ENCODE measurements around the gene INSC.

INSC gene

DNA sequence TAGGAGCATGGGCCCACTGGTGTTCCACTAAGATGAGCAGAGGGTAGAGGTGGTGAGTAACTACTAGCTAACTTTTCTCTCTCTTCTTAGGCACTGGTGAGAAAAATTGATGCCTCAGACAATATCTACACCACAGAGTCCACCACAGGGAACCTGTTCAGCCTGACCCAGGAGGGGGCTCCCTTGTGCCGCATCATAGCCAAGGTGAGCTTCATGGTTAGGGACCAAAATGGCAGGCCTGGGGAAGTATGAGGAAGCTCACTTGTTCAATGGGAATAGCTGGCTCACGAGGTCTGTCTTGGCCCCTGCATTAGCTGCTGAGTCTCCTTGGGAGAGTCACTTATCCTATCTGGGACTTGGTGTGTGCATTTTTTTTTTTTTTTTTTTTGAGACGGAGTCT is 75.9 kb downstream of the INSC start:
- no peak for DNase-seq

- no peak for DNase-seq
These were observed 77.4 kb downstream of the INSC start for GRCh38 chr11:15192005-15192556.

DNA sequence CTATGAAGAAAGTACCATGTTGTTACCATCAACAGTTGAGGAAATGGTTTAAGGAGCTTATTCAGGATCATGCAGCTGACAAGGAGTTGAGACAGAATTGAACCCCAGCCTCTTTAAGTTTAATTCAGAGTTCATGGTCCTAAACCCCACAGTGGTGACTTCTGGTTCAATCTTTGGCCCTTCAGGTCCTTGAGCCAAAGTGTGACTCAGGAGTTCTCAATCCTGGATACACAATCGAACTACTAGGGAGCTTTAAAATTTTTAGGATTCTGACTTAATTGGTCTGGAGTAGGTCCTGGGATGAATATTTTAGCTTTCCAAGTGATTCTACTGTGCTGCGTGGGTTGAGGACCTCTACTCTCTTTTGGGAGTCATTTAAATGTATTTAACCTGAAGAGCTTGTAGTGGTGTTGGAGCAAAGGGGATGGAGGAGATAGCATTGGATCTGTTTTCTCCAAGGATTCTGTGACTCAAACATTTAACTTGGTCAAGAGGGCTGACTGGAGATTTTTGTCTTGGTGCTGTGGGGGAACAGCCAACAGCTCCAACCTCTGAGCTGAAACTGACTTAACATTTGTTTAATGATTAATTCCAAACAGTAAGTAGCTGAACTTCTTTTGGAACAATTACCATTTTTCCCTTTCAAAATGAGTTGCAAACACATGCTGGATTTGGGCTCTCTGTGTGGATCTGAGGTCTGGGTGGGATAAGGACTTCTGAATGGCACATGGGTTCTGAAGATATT is 80.1 kb downstream of the INSC start:
- no peak for DNase-seq

GRCh38 chr11:15195454-15196200 is 80.9 kb downstream of the INSC start:
- no peak for DNase-seq

DNA sequence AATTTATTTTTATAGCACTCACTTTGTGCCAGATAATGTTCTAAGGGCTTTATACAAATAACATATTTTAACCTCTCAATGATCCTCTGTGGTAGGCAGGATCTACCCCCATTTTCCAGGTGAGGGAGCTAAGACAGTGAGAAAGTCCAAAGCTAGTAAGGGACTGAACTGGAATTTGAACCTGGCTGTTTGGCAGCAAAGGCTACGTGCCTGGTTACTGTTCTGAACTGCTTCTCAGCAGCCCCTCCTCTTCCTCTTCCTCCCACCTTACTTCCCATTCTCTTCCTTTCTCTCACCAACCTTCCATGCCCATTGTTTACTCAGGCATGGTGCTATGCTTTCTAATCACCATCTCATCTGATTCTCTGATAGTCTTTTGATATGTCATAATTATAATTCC is 82.0 kb downstream of the INSC start:
- no peak for DNase-seq

- no peak for DNase-seq
These were observed 83.0 kb downstream of the INSC start for GRCh38 chr11:15197696-15198095.

DNA sequence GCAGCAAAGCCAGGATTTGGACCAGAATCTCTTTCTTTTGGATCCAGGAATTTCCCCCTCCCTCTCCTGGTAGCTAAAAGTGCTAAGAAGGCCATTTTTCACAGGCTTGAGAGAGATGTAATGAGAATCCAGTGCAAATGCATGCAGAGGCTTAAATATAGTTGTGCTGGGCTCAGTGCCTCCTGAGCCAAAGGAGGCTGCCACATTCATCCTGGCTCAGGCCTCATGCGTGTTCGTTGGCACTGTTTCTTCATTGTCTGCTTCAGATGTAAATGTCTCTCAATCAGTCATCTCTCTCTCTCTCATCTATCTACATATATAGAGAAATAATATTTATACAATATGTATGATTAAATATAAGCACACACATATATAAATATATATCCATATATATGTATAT is 83.6 kb downstream of the INSC start:
- DNase-seq, result no peak

DNA sequence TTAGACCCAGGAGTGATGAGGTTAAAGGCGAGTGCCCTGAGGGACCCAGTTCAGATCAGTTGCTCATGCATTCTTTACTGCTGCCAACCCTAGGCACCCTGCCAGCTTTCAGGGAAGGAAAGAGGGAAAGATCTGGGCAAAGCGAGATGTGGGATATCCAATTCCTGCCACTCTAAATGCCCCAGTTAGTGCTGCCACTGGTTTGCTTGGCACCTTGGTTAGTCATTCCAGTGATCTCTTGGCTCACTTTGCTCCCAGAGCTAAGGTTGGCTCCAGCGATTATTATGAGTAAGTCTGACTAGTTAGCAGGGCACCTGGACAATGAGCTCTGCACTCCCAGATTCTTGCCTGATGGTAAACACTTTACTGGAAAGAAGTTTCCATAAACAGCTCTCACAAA is 85.0 kb downstream of the INSC start:
- no peak for DNase-seq

DNA sequence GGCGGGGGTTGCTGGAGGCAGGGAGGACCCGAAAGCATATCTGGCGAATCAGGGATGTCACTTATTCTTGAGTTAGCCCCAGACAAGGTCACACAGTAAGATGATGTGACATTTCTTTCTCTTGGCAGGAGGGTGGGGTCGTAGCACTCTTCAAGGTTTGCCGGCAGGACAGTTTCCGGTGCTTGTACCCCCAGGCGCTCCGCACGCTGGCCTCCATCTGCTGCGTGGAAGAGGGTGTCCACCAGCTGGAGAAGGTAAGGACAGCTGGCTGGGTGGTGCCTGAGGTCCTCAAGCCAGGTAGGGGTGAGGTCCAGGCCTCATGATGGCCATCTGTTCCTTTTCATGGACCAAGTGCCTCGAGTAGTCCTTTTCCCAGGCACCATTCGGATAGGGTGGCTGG is 86.0 kb downstream of the INSC start:
- DNase-seq, result no peak

GRCh38 chr11:15201586-15201985 is 86.9 kb downstream of the INSC start:
- DNase-seq, result no peak

DNA sequence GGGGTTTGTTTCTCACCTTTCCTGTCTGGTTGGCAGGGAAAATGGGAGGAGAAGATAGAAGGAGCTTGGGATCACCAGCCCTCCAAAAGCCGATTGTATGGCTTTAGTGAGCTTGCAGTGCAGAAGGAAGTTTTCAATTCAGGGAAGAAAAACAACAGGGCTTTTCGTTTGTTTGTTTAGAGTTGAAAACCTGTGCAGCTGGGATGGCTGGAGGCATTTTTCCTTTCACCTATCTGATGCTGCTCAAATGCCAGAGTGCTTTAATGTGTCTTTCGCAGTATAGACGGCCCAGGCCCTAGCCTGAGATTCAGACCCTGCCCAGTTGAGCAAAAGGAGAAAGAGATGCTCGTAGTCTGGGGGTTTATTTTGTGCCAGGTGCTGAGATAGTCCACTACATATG is 87.9 kb downstream of the INSC start:
- no peak for DNase-seq

DNA sequence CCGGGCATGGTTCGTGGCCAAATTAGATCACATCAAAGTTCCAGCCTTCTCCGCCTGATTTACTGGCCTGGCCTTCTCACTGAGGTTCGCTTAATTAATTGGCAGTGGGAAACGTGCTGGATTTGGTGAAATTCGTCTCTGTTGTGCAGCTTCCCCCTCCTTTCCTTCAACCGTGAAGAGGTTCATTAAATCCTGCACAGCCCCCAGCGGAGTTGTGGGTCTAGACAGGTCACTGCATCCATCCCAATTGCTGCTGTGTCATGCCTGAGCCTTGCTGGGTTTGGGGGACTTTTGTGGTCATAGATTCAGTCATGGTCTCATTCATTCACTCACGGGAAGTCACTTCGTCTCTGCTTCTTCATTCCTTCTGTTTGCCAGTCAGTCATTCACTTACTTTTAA is 90.0 kb downstream of the INSC start:
- DNase-seq, result no peak

GRCh38 chr11:15206791-15207190 is 92.1 kb downstream of the INSC start:
- no peak for DNase-seq

DNA sequence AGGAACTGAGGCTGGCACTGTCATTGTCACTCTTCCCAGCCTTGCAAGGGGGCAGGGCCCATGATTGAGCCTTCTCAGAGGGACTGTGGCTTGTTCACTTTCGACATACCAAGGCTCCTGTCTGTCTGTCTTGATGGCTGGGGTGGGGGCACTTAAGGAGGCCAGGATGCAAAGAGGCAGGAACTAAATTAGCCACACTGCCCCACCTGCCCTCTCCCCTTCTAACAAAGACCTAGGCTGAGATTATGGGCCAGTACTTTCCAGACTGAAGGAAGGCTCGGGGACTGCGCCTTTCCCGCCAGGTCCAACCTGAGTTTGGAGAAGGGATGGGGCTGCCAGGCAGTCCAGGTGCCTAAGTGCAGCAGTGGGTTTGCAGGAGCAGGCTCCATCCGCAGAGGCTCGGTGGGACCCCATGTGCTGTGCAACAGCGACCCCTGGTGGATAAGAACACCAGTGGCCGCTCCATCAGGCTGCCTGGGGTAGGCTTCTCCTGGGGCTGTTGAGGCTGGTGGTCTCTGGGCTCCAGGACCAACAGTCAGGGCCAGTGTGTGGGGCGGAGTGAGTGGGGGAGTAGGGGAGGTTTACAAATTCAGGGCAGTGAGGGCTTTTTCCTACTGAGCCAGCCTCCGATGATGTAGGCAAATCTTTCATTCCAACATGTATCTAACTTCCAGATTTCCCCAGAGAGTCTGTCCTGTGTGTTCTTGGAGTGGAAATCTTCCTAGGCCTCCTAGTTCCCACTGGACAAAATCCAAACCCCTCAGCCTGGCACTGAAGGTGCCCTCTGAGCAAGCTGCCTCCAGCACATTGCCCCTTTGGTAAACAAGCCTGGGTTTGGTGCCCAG is 93.9 kb downstream of the INSC start:
- DNase-seq, result no peak

GRCh38 chr11:15212876-15213275 is 98.2 kb downstream of the INSC start:
- no peak for DNase-seq

- DNase-seq, result no peak
These were observed 98.9 kb downstream of the INSC start for GRCh38 chr11:15213471-15214231.

- no peak for DNase-seq
These were observed 100.3 kb downstream of the INSC start for GRCh38 chr11:15215005-15215404.

- no peak for DNase-seq
These were observed 102.0 kb downstream of the INSC start for GRCh38 chr11:15216678-15217077.

DNA sequence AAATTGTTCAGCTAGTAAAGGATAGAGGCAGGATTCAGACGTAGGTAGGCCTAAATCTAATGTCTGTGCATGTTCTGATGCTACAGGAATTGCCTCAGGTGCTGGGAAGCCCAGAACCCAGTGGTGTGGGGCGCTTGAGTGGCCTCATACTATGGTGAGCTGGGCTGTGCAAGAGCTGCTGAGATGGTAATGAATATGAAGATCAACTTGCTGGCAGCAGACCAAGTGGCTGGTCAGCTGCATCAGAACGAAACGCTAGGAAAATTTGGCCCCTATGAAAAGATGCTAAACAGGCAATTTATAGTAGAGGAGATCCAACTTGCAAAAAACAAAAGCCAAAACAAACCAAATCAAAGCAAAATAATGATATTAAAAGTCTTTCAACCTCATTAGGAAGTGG is 102.7 kb downstream of the INSC start:
- DNase-seq, result no peak

- no peak for DNase-seq
These were observed 108.1 kb downstream of the INSC start for GRCh38 chr11:15222777-15223176.

DNA sequence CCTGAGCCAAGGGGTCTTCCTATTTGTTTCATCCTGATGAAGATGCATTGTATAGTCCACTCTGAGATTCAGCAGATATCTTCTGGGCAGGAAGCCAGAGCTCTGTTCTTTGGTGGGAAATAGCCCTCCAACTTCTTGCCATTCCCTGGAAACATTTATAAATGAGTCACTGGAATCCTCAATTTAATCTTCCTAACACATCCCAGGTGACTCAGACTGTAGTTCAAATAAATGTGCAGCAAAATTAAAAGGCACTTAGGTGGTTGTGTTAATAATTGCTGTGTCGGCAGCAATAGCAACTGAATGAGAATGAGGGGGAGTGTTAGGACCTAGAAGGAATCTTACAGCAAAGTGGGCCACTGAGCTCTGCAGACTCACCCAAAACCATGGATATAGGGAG is 108.6 kb downstream of the INSC start:
- DNase-seq, result no peak

DNA sequence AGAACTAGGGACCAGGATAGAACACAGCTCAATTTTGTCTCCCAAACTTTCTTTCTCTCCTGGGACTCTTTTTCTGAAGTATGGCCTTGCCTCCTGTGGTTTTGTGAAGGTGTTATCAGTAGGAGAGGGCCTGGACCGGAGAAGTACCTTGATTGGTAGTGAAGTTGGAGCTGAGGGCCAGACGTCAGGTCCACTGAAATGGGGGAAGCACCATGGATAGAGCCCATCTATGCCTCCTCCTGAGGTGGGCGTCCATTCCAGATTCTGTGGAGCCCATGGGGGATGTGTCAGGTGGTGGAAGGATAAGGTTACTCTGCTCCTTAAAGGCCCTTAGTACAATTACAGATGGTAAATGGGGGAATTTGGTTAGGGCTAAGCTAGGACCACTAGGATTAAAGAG is 109.7 kb downstream of the INSC start:
- DNase-seq, result no peak

DNA sequence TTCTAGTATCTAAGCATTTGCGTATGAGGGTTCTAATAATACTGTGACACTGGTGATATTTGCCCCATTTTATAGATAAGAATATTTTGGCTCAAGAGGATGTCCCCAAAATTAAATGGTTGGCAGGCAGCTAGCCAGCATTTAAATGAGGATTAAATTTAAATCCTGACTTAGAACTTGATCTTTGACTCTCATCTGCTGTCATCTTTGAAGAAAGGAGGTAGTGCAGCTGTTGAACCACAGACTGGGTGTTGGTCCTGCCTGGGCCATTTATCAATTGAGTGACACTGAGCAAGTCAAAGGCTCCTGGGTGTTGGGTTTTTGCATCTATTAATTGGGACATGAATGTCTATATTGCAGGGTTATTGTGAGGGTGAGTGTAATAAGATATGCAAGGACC is 112.3 kb downstream of the INSC start:
- no peak for DNase-seq
